Heart left ventricle (tissue), 13 donors: Measurements from ENCODE around the gene KRTAP3-1.

Source experiments
- POLR2A ChIP-seq, 2 donors: fragments of 450-650 bp; IDR thresholded peaks; one replicate each; pipeline ENCODE4 v1.6.1; 2017; ENCODE audit warnings: antibody characterized with exemption in 2 of 2, mild to moderate bottlenecking in 2 of 2, moderate library complexity in 2 of 2
- TF ChIP-seq, protein P1 (sequence below), 12 donors: fragments of 200-600 bp; sonication (generic) in 4 of 12; IDR thresholded peaks; one replicate each; pipeline versions ENCODE4 v1.5.0 to v1.8.0; 2018 to 2022; ENCODE audit warnings: antibody characterized with exemption in 12 of 12, mild to moderate bottlenecking in 5 of 12
- donor health status: ischemic (EF 13 %, LVEDD 7.1; RV severe dilation, severe dysfunction).
- donor health status: DM: no; HTN: yes; CAD: no.
- donor health status: DM: no; HTN: no; CAD: no.
- donor health status: ischemic (EF 25% LVEDD 6.9; RV normal size, moderate dysfunction).
- donor health status: ischemic (EF 25% LVEDD 5.7; RV mildly dilated, moderate dysfunction).
- donor health status: ischemic (EF 35%, LVEDD 5.7; RV mildly dilated, moderate dysfunction).
- donor health status: nonischemic (EF 11% LVEDD 7.7; RV severe dilation, severe dysfunction).
- donor health status: DM: yes; HTN: yes; CAD: no.
- donor health status: PGD.
- donor health status: ischemic (EF 29% LVEDD 5.4; RV normal size, mild dysfunction).
- donor health status: nonischemic (EF 23%, LVEDD 6.1; RV moderate dilation, normal function).

DNA sequence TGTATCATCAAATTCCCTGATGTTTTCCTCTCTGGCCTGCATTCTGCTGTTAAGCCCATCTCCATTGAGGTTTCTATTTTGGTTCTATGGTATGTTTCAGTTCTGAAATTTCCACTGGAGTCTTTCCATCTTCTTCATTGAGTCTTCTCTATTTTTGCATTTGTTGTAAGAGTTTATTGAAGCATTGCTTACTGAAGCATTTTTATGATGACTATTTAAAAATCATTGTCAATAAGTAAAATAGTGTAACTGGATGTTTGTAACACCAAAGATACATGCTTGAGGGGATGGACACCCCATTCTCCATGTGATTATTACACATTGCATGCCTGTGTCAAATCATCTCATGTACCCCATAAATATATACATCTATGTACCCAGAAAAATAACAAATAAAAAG, 33.4 kb downstream of the KRTAP3-1 start:
- TF ChIP-seq POLR2A (IDR thresholded peaks at IDR 0.05) = no peak
- TF ChIP-seq, protein P1, sequence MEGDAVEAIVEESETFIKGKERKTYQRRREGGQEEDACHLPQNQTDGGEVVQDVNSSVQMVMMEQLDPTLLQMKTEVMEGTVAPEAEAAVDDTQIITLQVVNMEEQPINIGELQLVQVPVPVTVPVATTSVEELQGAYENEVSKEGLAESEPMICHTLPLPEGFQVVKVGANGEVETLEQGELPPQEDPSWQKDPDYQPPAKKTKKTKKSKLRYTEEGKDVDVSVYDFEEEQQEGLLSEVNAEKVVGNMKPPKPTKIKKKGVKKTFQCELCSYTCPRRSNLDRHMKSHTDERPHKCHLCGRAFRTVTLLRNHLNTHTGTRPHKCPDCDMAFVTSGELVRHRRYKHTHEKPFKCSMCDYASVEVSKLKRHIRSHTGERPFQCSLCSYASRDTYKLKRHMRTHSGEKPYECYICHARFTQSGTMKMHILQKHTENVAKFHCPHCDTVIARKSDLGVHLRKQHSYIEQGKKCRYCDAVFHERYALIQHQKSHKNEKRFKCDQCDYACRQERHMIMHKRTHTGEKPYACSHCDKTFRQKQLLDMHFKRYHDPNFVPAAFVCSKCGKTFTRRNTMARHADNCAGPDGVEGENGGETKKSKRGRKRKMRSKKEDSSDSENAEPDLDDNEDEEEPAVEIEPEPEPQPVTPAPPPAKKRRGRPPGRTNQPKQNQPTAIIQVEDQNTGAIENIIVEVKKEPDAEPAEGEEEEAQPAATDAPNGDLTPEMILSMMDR (IDR thresholded peaks at IDR 0.05) = no peak
